HEK293T (cell line): Measurements from ENCODE around the gene SYNE2.

ENCODE experiments used
- ARNT ChIP-seq: fragments of 450-650 bp; IDR thresholded peaks from 2 replicates; pipeline ENCODE4 v1.6.1; 2017; ENCODE audit warnings: mild to moderate bottlenecking
- BHLHE40 ChIP-seq: fragments of 450-650 bp; IDR thresholded peaks from 2 replicates; pipeline ENCODE4 v1.6.1; 2016; ENCODE audit warnings: mild to moderate bottlenecking, moderate library complexity, borderline replicate concordance
- ELF4 ChIP-seq: fragments of 450-650 bp; IDR thresholded peaks from 2 replicates; pipeline ENCODE4 v1.6.1; 2017; ENCODE audit warnings: antibody characterized with exemption
- FOXA1 ChIP-seq: fragments of 450-650 bp; IDR thresholded peaks from 2 replicates; pipeline ENCODE4 v1.6.1; 2016; ENCODE audit warnings: mild to moderate bottlenecking
- FOXK2 ChIP-seq: fragments of 450-650 bp; IDR thresholded peaks from 2 replicates; pipeline ENCODE4 v1.6.1; 2016; ENCODE audit warnings: mild to moderate bottlenecking
- FOXM1 ChIP-seq: fragments of 450-650 bp; IDR thresholded peaks from 2 replicates; pipeline ENCODE4 v1.6.1; 2017; ENCODE audit warnings: mild to moderate bottlenecking, borderline replicate concordance
- HDGF ChIP-seq: fragments of 450-650 bp; IDR thresholded peaks from 2 replicates; pipeline ENCODE4 v1.6.1; 2017; ENCODE audit warnings: antibody characterized with exemption, borderline replicate concordance
- L3MBTL2 ChIP-seq: fragments of 450-650 bp; conservative IDR thresholded peaks from 2 replicates; pipeline ENCODE4 v1.6.1; 2016; ENCODE audit warnings: mild to moderate bottlenecking
- NFRKB ChIP-seq: fragments of 450-650 bp; IDR thresholded peaks from 2 replicates; pipeline ENCODE4 v1.6.1; 2016; ENCODE audit warnings: mild to moderate bottlenecking, moderate library complexity
- PKNOX1 ChIP-seq: fragments of 450-650 bp; IDR thresholded peaks from 2 replicates; pipeline ENCODE4 v1.6.1; 2016
- SP1 ChIP-seq: fragments of 450-650 bp; IDR thresholded peaks from 2 replicates; pipeline ENCODE4 v1.6.1; 2017
- SUZ12 ChIP-seq: fragments of 450-650 bp; IDR thresholded peaks from 2 replicates; pipeline ENCODE4 v1.6.1; 2016; ENCODE audit warnings: mild to moderate bottlenecking
- TARDBP ChIP-seq: fragments of 450-650 bp; IDR thresholded peaks from 2 replicates; pipeline ENCODE4 v1.6.1; 2016

- TF ChIP-seq ELF4 = no peak
- TF ChIP-seq BHLHE40 = no peak
- no peak for TF ChIP-seq PKNOX1
- no peak for TF ChIP-seq FOXA1
- TF ChIP-seq SUZ12 = no peak
- TF ChIP-seq ARNT = no peak
- TF ChIP-seq FOXM1 = no peak
- no peak for TF ChIP-seq NFRKB
- no peak for TF ChIP-seq SP1
- TF ChIP-seq L3MBTL2 = no peak
- TF ChIP-seq FOXK2 = no peak
- no peak for TF ChIP-seq HDGF
- no peak for TF ChIP-seq TARDBP
Measured at GRCh38 chr14:63962906-63963305, 110.1 kb downstream of the SYNE2 start.
